HuH-7 (cell line): ENCODE measurements around the gene KIF21B.

Experiments
- DNase-seq: peaks from one replicate; pipeline ENCODE4 v3.0.0; 2011; ENCODE audit warnings: low spot score

Gene KIF21B

DNA sequence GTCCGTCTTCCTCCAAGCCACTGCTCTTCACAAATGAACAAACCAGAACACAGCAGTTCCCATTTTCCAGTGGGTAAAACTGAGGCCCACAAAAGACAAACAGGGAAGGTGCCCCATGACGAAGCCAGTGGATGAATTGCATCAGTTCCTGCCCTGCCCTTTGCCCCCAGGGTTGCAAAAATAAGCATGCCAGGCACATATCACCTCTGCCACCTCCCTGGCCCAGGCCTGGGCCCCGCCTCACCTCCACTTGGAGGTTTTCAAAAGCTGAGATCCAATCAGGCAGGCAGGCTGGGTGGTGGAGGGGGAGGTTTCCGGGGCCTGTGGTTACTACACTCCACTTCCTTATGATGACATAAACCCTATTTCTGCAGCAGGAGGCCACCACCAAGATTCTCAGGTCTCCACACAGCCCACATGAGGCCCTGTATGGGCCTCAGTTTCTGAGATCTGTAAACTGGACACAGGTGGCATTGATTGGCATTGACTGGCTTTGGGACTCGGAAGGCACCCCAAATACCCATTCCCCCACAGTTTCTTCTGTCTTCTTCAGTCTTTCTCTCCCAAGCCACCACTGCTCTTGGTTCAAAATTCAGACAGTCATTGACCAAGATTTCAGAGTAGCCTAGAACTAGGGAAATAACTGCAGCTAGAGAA lies 4.1 kb downstream of the KIF21B start:
- DNase-seq = peak; percentile 81

DNA sequence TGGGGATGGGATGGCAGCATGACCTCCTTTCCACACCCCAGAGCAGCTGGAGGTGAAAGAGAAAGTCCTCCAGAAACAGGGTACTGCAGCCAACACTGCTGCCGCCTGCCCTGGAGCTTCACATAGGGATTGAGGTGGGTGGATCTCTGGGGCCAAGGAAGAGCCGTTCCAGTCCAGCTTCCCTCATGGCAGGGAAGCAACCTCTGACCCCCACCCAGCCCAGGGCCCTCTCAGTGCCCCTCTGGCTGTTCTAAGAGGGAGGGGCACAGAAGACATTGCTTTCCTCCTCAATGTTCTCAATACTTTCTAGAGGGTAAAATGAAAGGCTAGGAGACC lies 5.7 kb downstream of the KIF21B start:
- no peak for DNase-seq

DNA sequence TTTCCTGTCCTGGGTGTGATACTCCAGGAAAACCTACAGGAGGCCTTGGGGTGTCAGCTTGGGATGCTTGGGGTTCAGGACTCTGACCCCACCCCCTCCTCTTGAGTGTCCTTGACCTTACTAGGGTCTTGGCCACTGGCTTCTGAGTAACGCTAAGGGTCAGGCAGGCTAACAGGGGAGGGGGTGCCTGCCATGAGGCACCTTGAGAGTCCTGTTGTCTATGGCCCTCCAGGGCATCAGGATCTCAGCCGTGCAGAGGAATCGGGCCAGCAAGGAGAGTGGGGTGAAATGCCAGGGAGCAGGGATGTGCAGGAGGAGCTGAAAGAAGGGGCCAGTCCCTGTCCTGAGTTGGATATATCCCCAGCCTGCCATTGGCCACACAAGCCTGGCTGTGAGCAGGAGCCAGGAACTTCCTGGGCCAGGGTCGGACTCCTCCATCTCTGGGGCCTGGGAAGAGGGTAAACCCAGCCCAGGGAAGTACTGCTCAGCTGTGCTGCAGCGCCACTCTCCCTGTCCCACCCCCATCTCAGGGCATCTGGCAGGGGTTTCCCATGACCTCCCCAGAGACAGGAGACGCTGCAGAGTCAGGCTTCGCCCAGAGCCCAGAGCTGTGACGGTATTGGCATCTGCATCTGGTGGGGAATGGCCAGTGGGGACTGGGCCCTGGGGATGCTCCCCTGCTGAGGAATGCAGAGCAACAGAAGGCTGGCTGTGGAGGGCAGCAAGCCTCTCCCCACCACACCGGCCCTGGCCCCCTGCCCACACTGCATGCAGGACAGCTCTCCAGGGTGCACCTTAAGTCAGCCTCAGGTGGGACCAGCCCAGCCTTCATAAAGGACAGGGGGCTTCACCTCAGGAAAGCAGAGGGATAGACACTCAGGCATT lies 6.3 kb downstream of the KIF21B start:
- DNase-seq = no peak

DNA sequence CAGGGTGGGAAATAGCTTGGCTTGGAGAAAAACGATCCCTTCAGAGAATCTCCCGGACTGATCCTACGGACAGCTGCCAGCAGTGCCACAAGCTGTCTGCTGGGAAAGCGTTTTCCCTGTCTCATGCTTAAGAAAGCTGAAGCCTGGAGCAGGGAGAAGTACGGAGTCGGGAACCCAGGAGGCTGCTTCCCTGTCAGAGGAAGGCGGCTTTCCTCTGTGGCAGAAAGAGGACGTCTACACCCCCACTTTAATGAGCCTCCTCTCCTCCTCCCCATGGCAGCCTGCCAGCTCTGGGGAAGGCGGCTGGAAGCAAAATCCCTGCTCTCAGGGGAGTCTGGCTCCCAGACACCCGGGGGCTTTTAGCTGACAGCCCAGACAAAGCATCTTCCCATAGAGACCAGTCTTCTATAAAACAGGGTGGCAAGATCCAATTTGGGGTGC lies 7.3 kb downstream of the KIF21B start:
- DNase-seq = no peak

DNA sequence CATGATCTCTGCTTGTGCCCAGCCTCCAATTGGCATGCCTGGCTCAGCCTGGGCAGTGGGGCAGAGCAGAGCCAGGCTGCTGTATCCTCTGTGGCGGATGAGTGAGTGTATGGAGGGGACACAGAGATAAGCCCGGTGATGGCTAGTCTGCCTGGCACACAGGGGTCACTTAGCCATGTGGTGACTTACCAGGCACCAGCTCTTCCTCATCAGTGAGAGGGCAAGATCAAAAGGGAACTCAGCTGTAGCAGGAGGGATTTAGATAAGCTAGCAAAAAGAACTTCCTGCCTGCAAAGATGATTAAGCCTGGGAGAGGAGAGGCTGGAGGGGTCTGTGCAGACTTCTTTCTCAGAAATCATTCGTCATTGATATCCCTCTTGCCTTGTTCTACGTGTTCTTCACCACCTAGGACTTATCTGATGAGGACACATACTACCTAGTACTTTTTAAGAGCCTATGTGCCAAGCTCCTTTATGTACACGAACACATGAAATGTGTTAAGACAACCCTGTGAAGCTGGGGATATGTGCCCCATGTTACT lies 7.9 kb downstream of the KIF21B start:
- DNase-seq = no peak

DNA sequence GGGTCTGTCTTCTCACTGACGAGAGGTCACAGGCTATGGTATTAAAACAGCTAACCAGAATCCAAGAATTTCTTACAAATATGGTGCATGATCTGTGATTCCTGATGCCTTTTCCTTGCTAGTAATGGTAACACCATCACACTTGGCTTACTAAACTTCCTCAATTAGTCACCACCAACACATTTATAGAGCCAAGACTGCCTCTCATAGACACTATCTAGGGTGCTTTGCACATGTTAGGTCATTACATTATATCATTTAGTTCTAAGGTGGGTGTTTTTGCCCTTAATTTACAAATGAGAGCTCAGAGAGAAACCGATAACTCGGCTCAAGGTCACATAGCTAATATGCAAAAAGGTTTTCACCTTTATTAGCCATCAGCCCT lies 8.7 kb downstream of the KIF21B start:
- DNase-seq = no peak

DNA sequence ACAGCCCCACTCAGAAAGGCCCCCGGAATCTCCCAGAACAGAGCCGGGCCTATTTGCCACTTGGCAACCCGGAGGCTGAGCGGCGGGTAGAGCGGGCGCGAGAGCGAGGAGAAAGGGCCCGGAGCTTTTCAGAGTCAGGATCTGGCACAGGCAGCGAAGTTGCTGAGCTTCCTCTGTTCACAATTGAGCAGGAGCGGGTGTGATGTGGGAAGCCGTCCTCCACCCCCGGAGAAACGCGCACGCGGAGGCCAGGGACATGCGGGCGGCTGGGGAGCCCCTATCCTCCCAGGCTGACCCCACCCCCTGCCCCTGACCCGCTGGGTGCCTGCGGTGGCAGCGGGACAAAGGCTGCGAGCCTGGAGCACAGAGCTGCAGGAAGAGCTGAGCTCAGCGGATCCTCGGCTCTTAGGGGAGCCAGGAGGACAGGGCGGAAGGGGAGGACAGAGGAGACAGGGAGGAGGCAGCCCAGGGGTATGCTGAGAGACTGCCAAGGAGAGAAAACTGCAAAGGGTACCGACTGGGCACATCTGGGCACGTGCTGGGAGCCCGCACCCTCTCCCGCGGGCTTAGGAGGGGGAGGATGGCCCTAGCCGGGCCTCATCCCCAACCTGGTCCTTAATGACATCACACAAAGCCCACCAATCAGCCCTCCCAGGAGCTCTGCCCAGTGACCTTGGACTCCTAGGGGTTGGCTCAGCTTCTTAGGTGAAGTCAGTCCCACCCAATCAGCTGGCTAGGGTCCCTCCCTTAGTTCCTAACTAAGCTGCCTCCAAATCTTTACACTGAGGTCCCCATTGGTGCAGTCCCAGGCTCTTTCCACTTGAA lies 9.3 kb downstream of the KIF21B start:
- no peak for DNase-seq

DNA sequence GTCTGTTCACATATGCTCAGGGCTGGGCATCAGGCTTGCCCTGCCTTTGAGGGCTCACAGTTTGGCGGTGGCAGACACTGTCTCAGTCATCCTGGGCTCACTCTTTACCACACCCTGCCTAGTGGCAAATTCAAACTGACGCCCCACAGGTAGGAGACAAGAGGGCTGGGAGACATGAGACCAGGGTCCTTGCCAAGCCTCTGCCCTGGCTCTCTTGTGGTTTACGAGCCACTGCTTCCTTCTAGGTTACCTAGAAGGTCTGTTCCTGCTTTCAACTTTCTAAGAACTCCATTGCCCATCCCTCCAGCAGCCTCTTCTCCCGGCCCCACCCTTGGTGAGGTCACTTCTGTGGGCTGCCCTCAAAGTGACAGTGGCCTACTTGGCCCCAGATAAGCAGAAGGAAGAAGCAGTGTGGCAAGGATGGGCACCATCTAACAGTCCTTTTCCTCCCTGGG lies 10.5 kb downstream of the KIF21B start:
- DNase-seq = no peak

DNA sequence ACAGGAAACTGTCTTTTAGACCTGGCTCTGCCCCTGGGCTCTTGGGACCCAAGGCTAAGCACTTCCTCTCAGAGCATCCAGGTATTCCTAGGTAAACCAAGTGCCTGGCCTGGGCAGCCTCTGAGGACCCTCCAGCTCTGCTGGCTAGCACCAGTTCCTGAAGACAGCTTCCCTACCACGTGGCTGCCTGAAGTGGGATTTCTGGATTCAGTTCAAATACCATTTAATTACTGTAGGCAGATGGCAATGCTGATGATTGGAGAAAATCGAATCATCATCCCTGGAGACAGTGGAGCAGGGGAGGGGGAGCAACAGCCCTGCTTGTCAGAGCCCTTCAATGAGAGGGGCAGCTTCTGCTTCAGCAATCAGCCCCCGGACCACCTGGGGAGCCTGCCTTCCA lies 11.9 kb downstream of the KIF21B start:
- DNase-seq = no peak

DNA sequence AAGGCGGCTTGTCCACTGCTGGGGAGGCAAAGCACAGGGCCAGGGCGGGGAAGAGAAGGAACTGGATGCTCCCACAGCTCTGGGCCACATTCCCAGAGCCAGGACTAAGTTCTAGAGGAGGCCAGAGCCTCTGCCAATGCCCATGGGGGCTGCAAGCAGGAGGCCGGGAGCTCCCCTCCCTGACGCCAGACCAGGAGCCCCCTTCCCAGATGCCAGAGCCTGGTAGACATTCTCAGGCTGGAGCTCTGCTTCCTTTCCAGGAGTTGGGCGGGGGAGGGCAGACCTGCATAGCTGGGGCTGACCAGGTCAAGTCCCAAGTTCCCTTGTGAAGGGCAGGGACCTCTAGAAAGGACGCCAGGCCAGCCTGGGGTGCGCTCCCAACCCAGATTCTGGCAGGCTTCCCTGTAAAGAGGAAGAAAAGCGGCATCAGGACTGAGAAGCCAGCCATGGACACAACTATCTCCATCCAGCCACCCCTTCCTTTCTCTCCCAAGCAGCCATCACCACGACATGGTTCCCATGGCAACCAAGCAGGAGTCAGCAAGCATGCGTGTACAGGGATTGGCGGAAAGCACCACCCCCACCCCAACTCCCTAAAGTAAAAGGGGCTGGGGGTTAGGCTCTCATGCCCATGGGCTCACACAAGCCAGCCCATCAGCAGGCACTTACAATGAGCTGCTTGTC lies 13.4 kb downstream of the KIF21B start:
- DNase-seq = no peak

DNA sequence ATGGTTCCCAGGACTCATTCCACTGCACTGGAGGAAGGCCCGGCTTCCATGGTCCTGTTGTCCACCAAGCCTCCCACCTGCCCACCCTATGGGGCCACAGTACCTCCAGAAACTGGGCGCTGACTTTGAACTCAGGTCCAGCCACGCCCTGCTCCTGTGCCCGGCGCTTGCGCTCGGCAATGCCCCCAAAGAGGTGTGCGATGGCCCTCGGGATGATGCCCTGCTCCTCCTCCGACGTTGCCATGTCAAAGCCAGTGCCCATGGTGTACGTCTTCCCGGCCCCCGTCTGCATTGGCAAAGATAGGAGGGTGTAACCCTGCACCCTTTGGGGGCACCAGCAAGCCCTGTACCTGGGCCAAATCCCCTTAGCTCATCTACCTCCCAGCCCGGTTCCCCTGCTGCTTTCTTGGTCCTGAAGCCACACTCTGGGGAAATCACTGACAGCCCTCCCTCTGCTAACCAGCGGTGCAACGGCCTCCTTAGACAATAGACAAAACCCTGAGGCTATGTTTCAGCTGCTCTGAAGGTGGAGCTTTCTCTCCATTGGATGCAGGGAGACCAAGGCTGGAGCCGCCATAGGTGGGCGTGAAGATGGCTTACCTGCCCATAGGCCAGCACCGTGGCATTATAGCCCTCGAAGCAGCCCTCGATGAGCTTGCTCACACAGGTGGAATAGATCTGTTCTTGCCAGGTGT lies 14.7 kb downstream of the KIF21B start:
- no peak for DNase-seq

DNA sequence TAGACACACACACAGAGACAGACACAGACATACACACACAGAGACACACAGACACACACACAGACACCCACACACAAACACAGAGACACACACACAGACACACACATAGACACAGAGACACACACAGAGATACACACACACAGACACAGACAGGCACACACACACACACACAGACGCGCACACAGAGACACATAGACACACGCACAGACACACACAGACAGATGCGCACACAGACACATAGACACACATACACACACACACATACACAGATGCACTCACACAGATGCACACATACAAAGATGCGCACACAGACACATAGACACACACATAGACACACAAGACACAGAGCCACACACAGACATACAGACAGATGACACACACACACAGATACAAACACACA lies 16.0 kb downstream of the KIF21B start:
- DNase-seq = no peak

DNA sequence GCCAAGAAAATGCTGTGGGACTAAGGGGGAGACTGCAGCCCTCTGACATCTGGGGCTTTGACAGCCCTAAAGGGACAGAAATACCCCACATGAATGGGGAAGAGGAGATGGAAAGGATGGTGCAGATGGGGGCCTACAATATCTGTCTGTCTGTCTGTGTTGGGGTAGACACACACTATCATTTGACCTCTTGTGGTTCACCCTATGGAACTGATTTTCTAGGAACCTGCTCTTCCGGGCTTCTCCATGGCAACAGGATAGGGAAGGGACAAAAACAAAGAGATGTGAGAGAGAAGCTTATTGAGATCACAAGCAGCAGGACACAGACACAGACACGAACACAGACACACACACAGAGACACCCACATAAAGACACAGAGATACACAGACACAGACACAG lies 17.1 kb downstream of the KIF21B start:
- DNase-seq = no peak

DNA sequence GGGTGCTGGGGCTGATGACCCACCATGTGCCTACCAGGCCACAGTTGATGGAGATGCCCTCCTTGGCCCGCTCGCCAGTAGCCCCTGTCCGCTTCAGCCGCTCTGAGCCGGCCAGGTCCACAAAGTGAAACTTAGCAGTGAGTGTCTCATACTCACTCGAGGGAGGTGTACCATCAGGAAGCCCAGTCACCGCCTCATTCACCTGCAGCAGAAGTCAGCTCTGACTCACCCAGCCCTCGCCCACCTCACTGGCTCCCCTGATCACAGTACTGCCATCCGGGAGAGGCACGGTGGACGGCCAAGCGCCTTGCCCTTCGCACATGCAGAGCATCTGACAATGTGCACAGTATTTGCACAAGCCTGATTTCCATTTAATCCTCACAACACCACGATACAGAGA lies 18.8 kb downstream of the KIF21B start:
- no peak for DNase-seq

DNA sequence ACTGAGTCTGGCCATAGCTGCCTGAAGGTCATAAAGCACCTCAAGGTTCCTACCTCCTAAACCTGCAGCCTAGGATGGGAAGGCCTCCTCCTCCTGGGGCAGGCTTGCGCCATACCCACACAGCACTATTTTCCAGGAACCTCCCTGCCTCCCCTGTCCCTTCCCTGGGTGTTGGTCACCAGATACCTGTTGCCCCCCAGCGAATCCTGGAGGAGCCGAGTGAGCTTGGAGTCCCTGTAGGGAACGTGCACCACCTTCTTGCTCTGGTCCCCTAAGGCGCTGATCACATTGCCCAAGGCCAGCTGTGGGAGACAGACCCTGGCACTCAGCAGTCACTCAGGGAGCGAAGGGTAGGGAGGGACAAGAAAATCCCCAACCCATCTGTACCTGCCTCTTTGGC lies 19.4 kb downstream of the KIF21B start:
- DNase-seq = no peak

DNA sequence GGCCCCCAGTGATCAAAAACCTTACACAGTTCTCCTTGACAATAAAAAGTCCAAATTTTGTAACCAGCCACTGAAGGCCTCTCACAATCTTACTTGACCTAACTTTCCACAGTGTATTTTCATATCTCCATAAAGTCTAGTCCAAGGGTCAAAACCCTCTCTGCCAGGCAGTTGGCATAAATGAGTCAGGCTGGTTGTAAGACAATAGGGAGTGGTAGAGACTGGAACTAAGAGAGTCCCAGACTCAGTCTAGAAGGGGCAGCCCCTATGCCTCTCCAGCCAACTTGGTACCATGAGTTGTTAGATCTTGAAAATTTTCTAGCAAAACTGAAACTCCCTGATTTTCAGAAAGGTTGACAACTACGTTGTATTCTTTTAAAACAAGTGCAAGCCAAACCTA lies 21.0 kb downstream of the KIF21B start:
- no peak for DNase-seq

DNA sequence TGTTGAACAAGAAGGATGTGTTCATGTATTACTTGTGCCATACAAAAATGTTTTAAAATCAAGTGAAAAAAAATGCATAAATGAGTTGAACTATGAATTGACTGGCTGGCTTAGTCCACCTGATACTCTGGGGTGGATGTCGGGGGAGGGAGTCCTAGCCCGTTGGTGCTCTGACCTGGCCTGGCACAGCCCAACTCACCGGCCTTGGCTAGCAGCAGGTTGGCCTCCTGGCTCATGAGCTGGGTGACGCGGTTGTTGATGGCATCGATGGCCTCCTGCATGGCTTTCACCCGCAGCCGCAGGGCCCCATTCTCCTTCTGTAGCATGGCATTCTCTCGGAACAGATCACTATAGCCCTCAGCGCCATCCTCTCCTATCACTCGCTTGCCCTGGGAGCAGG lies 21.6 kb downstream of the KIF21B start:
- DNase-seq = no peak

DNA sequence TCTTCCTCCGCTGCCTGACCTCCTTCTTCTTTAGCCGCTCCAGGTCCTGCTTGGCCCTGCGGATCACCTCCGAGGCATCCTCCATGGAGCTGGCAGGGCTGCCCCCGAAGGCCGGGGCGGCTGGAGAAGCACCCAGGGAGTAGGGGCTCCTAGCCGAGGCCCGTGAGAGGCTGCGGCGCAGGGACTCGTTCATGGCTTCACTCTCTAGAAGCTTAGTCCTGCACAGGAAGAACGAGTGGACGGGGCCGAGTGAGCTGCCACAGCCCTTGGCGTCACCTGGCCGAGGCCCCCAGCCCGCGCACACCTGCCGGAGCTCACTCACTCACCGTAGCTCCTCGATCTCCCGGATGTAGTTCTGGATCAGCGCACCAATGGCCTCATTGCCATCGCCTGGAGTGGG lies 23.1 kb downstream of the KIF21B start:
- no peak for DNase-seq

DNA sequence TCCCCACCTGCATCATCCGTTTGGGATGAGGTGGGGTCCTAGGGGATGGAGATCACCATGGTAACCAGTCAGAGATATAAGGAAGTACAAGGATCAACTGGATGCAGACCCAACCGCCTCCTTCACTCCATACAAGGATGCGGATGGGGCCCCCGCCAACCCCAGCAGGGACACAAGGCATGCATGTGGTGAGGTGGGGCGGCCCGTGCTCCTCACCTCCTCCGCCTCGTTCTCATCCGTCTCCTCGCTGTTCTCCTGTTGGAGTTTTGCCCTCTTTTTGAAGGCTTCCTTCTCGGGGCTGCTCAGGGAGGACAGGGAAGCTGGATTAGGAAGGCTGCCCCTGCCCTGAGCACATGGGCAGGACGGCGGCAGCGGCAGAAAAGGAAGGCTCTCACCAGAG lies 23.8 kb downstream of the KIF21B start:
- DNase-seq = no peak

DNA sequence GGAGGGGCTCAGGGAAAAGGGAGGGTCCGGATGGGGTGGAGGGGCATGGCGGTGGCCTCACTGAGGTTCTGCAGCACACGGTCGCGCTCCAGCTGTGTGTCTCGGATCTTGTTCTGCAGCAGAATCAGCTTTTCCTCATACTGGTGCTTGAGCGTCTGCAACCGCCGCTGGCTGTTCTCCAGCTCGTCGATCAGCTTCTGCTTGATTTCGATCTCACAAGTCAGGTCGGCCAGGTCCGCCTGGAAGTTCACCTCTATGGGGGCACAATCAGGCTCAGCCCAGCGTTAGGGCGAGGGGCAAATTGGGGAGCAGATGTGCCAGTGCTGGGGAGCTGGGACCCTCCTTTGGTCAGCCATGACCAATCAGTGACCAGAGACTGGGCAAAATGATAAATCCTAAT lies 25.2 kb downstream of the KIF21B start:
- DNase-seq = no peak

DNA sequence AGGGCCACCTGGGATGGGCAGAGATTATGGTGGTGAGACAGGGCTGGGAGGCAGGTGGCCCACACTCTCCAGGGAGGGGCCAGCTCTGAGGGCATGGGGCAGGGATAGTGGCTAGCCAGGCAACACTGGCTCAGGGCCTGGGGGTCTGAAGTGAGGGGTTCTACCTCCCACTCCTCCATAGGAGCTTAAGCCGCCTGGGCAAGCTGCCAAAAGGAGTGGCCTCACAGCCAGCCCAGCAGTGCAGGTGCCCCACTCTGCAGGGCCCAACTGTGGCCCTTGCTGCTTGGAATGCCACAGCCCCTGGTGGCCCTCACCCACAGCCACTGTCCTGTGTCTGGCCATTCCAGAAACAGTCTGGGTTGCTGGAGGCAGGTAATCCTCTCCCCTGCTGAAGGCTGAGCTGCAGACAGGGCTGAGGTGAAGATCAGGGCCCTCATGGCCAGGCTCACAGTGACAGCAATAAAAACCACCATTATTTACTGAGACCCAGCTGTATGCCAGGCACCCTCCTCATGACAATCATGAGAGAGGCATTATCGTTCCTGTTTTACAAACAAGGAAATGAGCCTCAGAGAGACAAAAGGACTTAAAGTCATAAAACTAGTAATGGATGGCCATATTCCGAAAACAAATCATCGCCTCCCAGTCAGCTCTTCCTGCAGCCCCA lies 31.0 kb downstream of the KIF21B start:
- no peak for DNase-seq
